Measurements from ENCODE around the gene BAD. TPM values are rescaled to one million over a fixed set of nuclear protein-coding genes. Genes with fewer than 3 reads are reported as not detected.

Gene BAD
- total and polyA plus RNA-seq, 2 of the 13 experiments (the other 11 are each of a cell fraction or from before 2014, with no cell fraction given), result 17.9 to 28.5 TPM

DNA sequence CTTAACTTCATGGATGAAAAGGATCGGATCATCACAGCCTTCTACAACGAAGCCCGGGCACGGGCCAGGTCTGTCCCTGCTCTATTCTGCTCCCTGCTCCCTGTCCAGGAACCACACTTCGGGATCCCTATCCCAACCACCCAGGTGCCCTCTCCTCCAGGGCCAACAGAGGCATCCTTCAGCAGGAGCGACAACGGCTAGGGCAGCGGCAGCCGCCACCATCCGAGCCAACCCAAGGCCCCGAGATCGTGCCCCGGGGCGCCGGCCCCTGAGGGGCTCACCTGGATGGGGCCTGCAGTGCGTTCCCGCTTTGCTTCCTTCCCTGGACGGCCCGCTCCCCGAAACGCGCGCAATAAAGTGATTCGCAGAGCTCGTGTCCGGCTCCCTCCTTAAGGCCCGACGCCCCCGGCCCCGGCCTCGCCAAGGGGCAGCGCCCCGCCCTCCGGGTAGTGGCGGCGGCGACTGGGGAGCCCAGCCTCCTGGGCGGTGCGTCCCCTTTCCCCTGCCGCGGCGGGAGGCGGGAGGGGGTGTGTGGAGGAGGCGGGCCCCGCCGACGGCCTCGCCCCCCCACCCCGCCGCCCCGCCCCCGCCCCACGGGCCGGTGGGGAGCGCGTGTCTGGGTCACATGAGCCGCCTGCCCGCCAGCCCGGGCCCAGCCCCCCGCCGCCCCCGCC lies 50.4 kb downstream of the BAD start, which contains the start of gene VEGFB (continued):
- TF ChIP-seq, protein P1, sequence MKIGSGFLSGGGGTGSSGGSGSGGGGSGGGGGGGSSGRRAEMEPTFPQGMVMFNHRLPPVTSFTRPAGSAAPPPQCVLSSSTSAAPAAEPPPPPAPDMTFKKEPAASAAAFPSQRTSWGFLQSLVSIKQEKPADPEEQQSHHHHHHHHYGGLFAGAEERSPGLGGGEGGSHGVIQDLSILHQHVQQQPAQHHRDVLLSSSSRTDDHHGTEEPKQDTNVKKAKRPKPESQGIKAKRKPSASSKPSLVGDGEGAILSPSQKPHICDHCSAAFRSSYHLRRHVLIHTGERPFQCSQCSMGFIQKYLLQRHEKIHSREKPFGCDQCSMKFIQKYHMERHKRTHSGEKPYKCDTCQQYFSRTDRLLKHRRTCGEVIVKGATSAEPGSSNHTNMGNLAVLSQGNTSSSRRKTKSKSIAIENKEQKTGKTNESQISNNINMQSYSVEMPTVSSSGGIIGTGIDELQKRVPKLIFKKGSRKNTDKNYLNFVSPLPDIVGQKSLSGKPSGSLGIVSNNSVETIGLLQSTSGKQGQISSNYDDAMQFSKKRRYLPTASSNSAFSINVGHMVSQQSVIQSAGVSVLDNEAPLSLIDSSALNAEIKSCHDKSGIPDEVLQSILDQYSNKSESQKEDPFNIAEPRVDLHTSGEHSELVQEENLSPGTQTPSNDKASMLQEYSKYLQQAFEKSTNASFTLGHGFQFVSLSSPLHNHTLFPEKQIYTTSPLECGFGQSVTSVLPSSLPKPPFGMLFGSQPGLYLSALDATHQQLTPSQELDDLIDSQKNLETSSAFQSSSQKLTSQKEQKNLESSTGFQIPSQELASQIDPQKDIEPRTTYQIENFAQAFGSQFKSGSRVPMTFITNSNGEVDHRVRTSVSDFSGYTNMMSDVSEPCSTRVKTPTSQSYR (CRISPR knock-in tag; IDR thresholded peaks at IDR 0.05; ENCODE audit: borderline replicate concordance), result no peak
- TF ChIP-seq KDM4B (CRISPR knock-in tag; IDR thresholded peaks at IDR 0.05) (no peak; the same call in 1 of the 2 replicates), ZNF296 (CRISPR knock-in tag; conservative IDR thresholded peaks at IDR 0.05) (no peak), TOPORS (CRISPR knock-in tag; IDR thresholded peaks at IDR 0.05) (peak; percentile 3; the same call in 1 of the 2 replicates), SRSF1 (optimal IDR thresholded peaks at IDR 0.05; ENCODE audit: low read depth, low read length) (no peak), ZC3H13 (CRISPR knock-in tag; IDR thresholded peaks at IDR 0.05) (peak; percentile 75; the same call in 1 of the 2 replicates), SIN3B (IDR thresholded peaks at IDR 0.05; ENCODE audit: low read length) (no peak), ZNF747 (CRISPR knock-in tag; IDR thresholded peaks at IDR 0.05; ENCODE audit: borderline replicate concordance) (no peak), SNAI1 (CRISPR knock-in tag; IDR thresholded peaks at IDR 0.05; ENCODE audit: borderline replicate concordance) (no peak), RBFOX2 (IDR thresholded peaks at IDR 0.05; ENCODE audit: low read depth, low read length) (peak; percentile 21; the same call in 1 of the 2 replicates), ZNF292 (CRISPR knock-in tag; IDR thresholded peaks at IDR 0.05; ENCODE audit: borderline replicate concordance, low read depth) (no peak), ZNF790 (CRISPR knock-in tag; IDR thresholded peaks at IDR 0.05; ENCODE audit: borderline replicate concordance) (no peak), FLYWCH1 (CRISPR knock-in tag; IDR thresholded peaks at IDR 0.05) (no peak), CENPT (CRISPR knock-in tag; IDR thresholded peaks at IDR 0.05; ENCODE audit: low read depth) (no peak), KDM6A (CRISPR knock-in tag; IDR thresholded peaks at IDR 0.05; ENCODE audit: low read depth) (no peak), TRIM24 (CRISPR knock-in tag; IDR thresholded peaks at IDR 0.05) (no peak), SPEN (CRISPR knock-in tag; IDR thresholded peaks at IDR 0.05; ENCODE audit: low read depth) (no peak), ZNF788 (CRISPR knock-in tag; IDR thresholded peaks at IDR 0.05; ENCODE audit: borderline replicate concordance) (peak; percentile 34; the same call in 1 of the 2 replicates), ZNF737 (CRISPR knock-in tag; IDR thresholded peaks at IDR 0.05; ENCODE audit: borderline replicate concordance) (no peak)
- TF ChIP-seq, protein P2, sequence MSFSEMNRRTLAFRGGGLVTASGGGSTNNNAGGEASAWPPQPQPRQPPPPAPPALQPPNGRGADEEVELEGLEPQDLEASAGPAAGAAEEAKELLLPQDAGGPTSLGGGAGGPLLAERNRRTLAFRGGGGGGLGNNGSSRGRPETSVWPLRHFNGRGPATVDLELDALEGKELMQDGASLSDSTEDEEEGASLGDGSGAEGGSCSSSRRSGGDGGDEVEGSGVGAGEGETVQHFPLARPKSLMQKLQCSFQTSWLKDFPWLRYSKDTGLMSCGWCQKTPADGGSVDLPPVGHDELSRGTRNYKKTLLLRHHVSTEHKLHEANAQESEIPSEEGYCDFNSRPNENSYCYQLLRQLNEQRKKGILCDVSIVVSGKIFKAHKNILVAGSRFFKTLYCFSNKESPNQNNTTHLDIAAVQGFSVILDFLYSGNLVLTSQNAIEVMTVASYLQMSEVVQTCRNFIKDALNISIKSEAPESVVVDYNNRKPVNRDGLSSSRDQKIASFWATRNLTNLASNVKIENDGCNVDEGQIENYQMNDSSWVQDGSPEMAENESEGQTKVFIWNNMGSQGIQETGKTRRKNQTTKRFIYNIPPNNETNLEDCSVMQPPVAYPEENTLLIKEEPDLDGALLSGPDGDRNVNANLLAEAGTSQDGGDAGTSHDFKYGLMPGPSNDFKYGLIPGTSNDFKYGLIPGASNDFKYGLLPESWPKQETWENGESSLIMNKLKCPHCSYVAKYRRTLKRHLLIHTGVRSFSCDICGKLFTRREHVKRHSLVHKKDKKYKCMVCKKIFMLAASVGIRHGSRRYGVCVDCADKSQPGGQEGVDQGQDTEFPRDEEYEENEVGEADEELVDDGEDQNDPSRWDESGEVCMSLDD (CRISPR knock-in tag; IDR thresholded peaks at IDR 0.05; ENCODE audit: borderline replicate concordance), result 0 out of 2 replicates have a peak, but pooled peaks have one; percentile 34
- TF ChIP-seq, protein P3, sequence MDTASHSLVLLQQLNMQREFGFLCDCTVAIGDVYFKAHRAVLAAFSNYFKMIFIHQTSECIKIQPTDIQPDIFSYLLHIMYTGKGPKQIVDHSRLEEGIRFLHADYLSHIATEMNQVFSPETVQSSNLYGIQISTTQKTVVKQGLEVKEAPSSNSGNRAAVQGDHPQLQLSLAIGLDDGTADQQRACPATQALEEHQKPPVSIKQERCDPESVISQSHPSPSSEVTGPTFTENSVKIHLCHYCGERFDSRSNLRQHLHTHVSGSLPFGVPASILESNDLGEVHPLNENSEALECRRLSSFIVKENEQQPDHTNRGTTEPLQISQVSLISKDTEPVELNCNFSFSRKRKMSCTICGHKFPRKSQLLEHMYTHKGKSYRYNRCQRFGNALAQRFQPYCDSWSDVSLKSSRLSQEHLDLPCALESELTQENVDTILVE (CRISPR knock-in tag; IDR thresholded peaks at IDR 0.05), result no peak
- TF ChIP-seq, protein P4, sequence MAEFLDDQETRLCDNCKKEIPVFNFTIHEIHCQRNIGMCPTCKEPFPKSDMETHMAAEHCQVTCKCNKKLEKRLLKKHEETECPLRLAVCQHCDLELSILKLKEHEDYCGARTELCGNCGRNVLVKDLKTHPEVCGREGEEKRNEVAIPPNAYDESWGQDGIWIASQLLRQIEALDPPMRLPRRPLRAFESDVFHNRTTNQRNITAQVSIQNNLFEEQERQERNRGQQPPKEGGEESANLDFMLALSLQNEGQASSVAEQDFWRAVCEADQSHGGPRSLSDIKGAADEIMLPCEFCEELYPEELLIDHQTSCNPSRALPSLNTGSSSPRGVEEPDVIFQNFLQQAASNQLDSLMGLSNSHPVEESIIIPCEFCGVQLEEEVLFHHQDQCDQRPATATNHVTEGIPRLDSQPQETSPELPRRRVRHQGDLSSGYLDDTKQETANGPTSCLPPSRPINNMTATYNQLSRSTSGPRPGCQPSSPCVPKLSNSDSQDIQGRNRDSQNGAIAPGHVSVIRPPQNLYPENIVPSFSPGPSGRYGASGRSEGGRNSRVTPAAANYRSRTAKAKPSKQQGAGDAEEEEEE (CRISPR knock-in tag; IDR thresholded peaks at IDR 0.05; ENCODE audit: borderline replicate concordance), result no peak
